ENCODE measurements around the gene MS4A14. TPM values are rescaled to one million over a fixed set of nuclear protein-coding genes. Genes with fewer than 3 reads are reported as not detected.
A peak's percentile ranks its signal among the peaks of the same experiment; 100 is the strongest.
"Not testable (repeated sequence)": the region's sequence is repeated elsewhere in the genome, so short reads cannot be mapped to it uniquely, and the experiment has no call there.

Gene MS4A14, protein sequence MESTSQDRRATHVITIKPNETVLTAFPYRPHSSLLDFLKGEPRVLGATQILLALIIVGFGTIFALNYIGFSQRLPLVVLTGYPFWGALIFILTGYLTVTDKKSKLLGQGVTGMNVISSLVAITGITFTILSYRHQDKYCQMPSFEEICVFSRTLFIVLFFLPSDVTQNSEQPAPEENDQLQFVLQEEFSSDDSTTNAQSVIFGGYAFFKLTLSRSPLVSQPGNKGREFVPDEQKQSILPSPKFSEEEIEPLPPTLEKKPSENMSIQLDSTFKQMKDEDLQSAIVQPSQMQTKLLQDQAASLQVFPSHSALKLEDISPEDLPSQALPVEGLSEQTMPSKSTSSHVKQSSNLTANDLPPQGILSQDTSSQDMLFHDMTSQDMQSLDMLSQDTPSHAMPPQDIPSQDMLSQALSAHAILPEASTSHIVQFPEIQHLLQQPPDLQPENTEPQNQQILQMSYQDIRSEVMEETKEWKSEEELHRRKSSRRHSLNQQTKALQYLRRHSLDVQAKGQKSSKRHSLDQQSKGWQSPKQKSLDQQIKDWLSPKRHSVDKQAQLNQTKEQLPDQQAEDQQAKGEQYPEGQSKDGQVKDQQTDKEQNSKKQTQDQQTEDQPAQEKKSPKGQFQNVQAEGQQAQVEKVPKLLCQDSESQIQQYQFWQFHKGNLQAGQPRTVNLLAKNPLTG
- 1.1 TPM for polyA plus RNA-seq

DNA sequence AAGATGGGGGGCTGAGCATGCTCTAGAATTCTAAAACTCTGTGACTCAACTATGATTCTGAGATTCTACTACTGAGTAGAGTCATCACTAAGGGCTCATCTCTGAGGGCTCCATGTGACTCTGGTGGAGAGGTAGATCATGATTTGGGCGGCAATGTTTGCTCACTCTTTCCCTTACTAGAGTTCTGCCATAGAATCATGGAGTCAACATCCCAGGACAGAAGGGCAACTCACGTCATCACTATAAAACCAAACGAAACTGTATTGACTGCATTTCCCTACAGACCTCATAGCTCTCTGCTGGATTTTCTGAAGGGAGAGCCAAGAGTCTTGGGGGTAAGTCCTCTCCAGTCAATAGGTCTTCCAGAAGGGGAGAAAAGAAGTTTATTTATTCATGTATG is at the start of gene MS4A14:
Gene MS4A14 (plus strand): TSS at position 78 of the 400 bp plus-strand sequence. CDS start 120 bp downstream, at position 198.
- Mint-ChIP-seq H3K27me3 (no peaks in the 10 kb centered on the region), H3K27ac (peak within 1 kb of the TSS; percentile 52 to 93 (median 89)), H3K4me3 (peak within 1 kb of the TSS; percentile 26 to 85 (median 56)), H3K4me1 (peaks cover 29 to 38% (median 33%) of the 10 kb centered on the region in 3 donors), H3K36me3 (peaks cover 9% of the 10 kb centered on the region), H3K9me3 (peaks cover 0 to 2% (median 0%) of the 10 kb centered on the region in 3 donors)

DNA sequence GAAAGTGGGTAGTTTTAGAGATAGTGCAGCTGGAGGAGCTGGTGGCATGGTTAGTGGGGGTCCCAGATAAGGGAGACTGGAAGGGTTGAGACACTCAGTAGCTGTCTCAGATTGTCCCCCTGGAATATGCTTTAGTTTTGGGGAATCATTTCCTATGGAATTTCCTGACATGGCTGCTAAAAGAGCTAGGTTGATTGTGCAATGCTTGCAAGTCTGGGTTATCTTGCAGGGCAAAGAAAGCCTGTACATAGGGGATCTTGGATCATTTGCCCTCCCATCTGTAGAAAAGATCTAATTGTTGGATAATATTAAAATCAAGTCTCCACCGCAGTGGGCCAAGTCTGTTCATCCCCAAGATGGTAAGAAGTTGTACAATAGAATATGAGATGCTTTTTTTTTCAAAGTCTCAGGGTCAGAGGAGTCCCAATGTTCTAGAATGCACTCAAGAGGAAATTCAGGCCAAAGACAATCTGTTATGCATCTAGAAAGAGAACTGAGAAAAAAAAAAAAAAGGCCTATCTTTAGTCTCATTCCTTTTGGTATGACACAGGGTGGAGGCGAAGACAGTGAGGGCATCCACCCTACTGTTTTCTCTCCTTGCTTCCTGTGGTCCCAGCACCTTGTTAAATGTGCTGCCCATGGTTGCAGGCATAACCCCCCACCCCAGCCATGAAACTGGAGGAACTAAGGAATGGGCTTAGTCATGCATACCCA is 49.0 kb upstream of the MS4A14 start:
- Mint-ChIP-seq H3K27ac (no peak overlapping the region), H3K36me3 (no peaks in the 10 kb centered on the region), H3K27me3 (no peaks in the 10 kb centered on the region), H3K4me3 (no peak overlapping the region), H3K4me1 (peaks cover 4 to 15% (median 12%) of the 10 kb centered on the region in 3 donors), H3K9me3 (no peaks in the 10 kb centered on the region)

DNA sequence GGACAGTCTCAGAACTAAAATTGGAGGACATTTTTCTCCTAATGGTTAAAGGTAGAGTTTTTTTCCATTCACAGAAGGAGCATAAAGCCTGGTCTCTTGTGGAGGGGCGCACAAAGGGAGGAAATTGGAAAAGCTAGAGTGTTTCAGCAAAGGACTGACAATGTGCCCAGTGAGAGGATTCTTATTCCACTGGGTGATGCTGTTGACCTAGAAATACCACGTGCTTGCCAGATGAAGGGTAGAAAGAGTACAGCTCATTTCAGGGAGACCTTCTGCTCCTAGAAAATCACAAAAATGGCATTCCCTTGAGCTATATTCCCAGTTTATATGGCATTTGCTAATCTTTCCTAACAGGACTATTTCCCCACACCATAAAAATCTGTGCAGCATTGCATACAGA is 48.1 kb upstream of the MS4A14 start:
- Mint-ChIP-seq H3K4me3 (no peak overlapping the region), H3K9me3 (no peaks in the 10 kb centered on the region)

DNA sequence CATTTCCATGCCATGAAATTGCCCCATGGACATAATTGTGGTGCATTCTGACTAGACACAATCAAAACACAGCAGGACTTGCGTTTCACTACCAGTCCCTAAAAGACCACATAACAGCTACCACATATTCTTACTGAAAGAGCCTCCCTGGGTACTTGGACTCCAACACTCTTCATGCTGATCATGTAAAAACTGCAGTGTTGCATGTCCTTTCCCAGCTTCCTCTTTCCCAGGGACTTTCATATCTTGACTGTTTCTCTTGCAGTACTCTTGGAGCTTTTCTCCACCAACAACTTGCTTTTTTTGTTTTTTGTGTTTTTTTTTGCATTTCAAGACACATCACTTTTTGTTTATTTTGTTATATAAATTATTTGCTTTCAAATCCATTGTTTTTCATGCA is 46.3 kb upstream of the MS4A14 start:
- Mint-ChIP-seq H3K27ac (no peak overlapping the region), H3K36me3 (no peaks in the 10 kb centered on the region), H3K9me3 (peaks cover 3 to 17% (median 6%) of the 10 kb centered on the region in 3 donors), H3K27me3 (no peaks in the 10 kb centered on the region), H3K4me1 (peaks cover 4 to 16% (median 15%) of the 10 kb centered on the region in 3 donors), H3K4me3 (no peak overlapping the region)

More for the DNA sequence above, 48.1 kb upstream of the MS4A14 start:
- H3K27ac Mint-ChIP-seq = no peak overlapping the region
- H3K27me3 Mint-ChIP-seq = no peaks in the 10 kb centered on the region
- peaks cover 4 to 15% (median 12%) of the 10 kb centered on the region in 3 donors for H3K4me1 Mint-ChIP-seq
- H3K36me3 Mint-ChIP-seq = no peaks in the 10 kb centered on the region

DNA sequence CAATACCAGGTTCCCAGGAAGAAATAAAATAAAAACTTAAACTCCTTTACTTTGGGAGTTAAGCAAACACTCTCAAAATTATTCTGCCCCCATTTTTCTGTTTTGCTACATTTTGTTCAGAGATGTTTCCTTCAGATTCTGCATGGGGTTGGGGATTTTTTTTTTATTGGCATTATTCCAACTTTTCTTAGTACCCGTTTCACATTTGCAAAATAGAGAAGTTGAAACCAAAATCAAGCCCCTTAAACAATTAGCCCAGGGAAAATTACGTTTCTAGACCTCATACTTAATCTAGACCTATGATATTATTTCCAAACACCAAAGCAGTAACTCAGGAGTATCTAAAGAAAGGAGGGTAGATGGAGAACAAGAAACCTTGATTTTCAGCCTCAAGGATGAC is 38.5 kb upstream of the MS4A14 start:
- peak overlapping the region in 2 of 4 donors; percentile 23 to 75 for H3K4me3 Mint-ChIP-seq
- H3K4me1 Mint-ChIP-seq = peaks cover 12 to 16% (median 13%) of the 10 kb centered on the region in 3 donors
- peaks cover 7 to 21% (median 10%) of the 10 kb centered on the region in 3 donors for H3K9me3 Mint-ChIP-seq
- H3K27me3 Mint-ChIP-seq = no peaks in the 10 kb centered on the region
- peak overlapping the region; percentile 9 to 56 (median 12) for H3K27ac Mint-ChIP-seq
- H3K36me3 Mint-ChIP-seq = peaks cover 2% of the 10 kb centered on the region

DNA sequence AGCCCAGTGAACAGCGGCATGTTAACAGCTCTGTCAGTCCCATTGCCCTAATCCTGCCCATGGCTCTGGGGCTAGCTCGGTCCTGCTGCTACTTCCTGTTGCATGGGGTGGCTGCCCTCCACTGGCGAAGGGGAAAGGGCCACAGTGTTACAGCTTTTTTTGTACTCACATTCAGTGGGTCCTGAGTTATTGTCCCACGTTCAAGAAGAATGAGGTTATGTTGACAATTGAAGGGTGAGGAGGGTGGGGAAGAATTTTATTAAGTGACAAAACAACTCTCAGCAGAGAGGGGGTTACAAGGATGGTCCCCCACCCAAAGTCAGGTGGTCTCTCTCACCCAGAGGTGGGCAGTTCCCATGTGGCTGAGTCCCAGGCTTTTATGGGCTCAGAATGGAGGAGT is 35.6 kb upstream of the MS4A14 start:
- H3K4me3 Mint-ChIP-seq = no peak overlapping the region
- H3K27ac Mint-ChIP-seq = peak overlapping the region in 1 of 3 donors; percentile 57
- peaks cover 2% of the 10 kb centered on the region for H3K36me3 Mint-ChIP-seq
- no peaks in the 10 kb centered on the region for H3K27me3 Mint-ChIP-seq
- H3K9me3 Mint-ChIP-seq = peaks cover 3 to 5% (median 4%) of the 10 kb centered on the region in 3 donors
- peaks cover 30 to 40% (median 40%) of the 10 kb centered on the region in 3 donors for H3K4me1 Mint-ChIP-seq

DNA sequence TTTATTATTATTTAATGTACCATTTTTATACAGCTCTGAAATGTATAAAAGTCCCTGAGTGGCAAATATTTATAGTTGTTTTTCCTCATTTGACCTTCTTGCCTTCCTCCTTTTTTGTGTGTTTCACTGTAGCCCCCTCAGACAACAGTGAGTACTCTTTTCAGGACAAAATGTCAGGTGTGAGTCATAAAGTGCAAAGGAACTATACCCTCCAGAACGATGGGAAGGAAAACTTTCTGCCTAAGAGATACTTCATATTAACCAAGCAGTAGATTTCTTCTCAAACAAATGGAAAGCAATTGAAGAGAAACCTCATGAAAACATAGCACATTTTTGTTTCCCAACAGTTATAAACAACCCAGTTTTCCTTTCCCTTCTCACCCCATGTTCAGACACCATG is 34.0 kb upstream of the MS4A14 start:
- no peak overlapping the region for H3K27ac Mint-ChIP-seq
- H3K4me3 Mint-ChIP-seq = no peak overlapping the region
- H3K27me3 Mint-ChIP-seq = no peaks in the 10 kb centered on the region
- H3K9me3 Mint-ChIP-seq = peaks cover 3 to 5% (median 4%) of the 10 kb centered on the region in 3 donors
- H3K36me3 Mint-ChIP-seq = peaks cover 5% of the 10 kb centered on the region
- peaks cover 35 to 48% (median 41%) of the 10 kb centered on the region in 3 donors for H3K4me1 Mint-ChIP-seq

DNA sequence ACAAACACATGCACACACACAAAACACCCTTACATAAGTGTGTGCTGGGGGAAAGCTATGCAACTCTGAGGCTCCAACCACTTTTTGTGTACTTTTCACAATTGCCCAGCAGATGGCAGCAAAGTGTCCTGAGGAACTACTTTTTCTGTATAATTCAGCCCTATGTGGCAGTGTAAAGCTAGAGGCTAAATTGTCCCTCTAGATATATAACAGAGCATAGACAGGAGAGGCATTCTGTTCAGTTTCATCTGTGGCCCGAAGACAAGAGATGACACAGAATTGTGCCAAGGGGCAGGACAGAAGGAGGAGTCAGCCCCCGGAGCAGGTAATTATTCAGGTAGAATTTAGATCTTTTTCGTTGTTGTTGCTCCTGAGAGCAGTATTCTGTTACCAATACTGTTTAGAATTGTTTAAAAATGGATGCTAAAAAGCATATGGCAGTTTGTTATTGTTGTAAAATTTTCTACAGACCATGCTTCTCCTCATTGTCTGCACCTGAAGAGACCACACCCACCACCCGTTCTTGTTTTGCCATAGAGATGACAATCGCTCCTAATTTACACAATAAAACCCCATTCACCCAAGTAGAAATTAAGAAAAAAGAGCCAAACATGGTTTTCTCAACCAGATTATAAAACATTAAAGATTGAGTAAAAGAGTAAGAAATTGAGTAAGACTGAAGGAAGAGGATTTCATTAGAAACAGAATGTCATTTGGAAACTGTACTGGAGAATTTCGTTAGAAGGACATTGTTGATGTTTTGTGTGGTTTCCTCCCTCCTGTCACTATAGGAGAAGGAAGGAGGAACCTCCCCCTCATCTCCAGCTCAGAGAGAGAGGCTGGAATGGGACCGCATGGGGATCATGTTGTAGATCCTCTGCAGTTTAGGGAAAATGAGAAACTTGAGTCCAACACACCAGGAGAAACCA is 32.5 kb upstream of the MS4A14 start:
- peak overlapping the region; percentile 85 to 98 (median 97) for H3K27ac Mint-ChIP-seq
- H3K27me3 Mint-ChIP-seq = no peaks in the 10 kb centered on the region
- peaks cover 3 to 5% (median 4%) of the 10 kb centered on the region in 3 donors for H3K9me3 Mint-ChIP-seq
- H3K4me1 Mint-ChIP-seq = peaks cover 38 to 50% (median 42%) of the 10 kb centered on the region in 3 donors
- H3K36me3 Mint-ChIP-seq = peaks cover 5% of the 10 kb centered on the region
- peak overlapping the region; percentile 68 to 92 (median 82) for H3K4me3 Mint-ChIP-seq

DNA sequence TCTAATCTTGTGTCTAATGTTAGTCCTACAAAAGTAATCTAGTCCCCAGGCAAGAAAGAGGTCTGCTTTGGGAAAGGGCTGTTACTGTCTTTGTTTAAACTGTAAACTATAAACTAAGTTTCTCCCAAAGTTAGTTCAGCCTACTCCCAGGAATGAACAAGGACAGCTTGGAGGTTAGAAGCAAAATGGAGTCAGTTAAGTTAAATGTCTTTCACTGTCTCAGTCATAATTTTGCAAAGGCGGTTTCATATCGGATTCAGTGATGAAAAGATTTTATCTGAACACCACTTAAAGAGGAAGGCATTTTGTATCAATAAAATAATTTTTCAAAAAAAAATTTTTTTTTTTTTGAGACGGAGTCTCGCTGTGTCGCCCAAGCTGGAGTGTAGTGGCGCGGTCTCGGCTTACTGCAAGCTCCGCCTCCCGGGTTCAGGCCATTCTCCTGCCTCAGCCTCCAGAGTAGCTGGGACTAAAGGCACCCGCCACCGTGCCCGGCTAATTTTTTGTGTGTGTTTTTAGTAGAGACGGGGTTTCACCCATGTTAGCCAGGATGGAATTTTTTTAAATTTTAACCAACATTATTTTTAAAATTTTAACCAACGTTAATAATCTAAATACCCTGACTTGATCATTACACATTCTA is 29.9 kb upstream of the MS4A14 start:
- Mint-ChIP-seq H3K4me1 (peaks cover 42 to 58% (median 43%) of the 10 kb centered on the region in 3 donors), H3K4me3 (peak overlapping the region in 2 of 4 donors; percentile 76 to 84), H3K27ac (peak overlapping the region; percentile 82 to 98 (median 93))
- not testable (repeated sequence) for H3K9me3 Mint-ChIP-seq, H3K27me3 Mint-ChIP-seq, H3K36me3 Mint-ChIP-seq

DNA sequence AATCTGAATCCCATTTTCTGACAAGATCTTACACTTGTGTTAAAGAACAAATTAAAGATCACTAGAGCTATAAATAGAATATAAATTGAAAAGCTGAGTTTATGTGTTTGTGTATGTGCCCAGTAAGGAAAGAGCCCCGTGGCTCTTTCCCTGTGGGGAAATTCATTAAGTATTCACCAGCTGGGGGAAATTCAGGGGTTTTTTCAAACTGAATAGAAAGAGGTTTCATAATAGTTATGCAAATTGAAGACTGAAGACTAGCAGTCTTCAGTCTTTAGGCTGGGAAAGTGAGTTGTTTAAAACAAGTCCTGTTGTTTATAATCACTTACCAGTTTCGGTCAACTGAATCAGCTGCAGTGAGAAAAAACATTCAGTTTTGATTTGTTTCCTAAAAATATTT is 29.2 kb upstream of the MS4A14 start:
- Mint-ChIP-seq H3K27ac (peak overlapping the region; percentile 82 to 98 (median 93)), H3K36me3 (peaks cover 3% of the 10 kb centered on the region), H3K27me3 (no peaks in the 10 kb centered on the region), H3K4me1 (peaks cover 43 to 62% (median 45%) of the 10 kb centered on the region in 3 donors), H3K9me3 (peaks cover 0 to 2% (median 0%) of the 10 kb centered on the region in 3 donors), H3K4me3 (peak overlapping the region; percentile 56 to 91 (median 80))

DNA sequence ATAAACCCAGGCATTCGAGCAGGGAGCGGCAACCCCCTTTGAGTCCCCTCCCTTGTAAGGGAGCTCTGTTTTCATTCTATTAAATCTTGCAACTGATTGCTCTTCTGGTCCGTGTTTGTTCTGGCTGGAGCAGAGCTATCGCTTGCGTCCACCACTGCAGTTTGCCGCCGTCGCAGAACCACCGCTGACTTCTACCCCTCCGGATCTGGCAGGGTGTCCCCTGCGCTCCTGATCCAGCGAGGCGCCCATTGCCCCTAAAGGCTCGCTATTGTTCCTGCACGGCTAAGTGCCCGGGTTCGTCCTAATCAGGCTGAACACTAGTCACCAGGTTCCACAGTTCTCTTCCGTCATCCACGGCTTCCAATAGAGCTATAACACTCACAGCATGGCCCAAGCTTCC is 28.4 kb upstream of the MS4A14 start:
- H3K4me1 Mint-ChIP-seq = peaks cover 46 to 64% (median 46%) of the 10 kb centered on the region in 3 donors
- peaks cover 0 to 2% (median 0%) of the 10 kb centered on the region in 3 donors for H3K9me3 Mint-ChIP-seq
- H3K27ac Mint-ChIP-seq = peak overlapping the region; percentile 82 to 98 (median 93)
- H3K27me3 Mint-ChIP-seq = no peaks in the 10 kb centered on the region
- peak overlapping the region; percentile 56 to 91 (median 80) for H3K4me3 Mint-ChIP-seq
- peaks cover 3% of the 10 kb centered on the region for H3K36me3 Mint-ChIP-seq

DNA sequence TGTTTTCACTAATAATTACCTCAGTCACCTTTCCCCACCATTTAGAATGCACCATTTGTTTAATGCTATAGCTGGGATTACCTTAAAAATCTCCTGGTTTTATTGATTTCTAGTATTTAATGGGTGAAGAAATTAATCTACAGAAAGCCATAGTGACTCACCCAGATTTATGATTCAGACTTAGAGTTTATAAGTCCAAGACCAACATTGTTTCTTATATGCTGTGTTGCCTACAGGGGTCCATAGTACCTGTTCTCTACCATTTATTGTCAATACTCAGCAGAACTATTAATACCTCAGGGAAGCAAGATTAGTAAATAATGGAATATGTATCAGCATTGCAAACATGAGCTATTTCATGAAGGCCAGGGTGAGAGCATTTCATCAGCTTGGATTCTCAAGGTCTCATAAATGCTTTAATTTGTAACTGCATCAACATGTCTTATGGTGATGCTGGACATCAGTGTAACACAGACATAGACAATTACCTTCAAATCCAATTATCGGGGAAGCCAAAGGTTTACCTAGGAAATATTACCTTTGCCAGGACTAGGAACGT is 25.9 kb upstream of the MS4A14 start:
- Mint-ChIP-seq H3K27ac (no peak overlapping the region), H3K27me3 (no peaks in the 10 kb centered on the region), H3K9me3 (peaks cover 0 to 2% (median 0%) of the 10 kb centered on the region in 3 donors), H3K36me3 (peaks cover 3% of the 10 kb centered on the region), H3K4me1 (peaks cover 27 to 52% (median 28%) of the 10 kb centered on the region in 3 donors), H3K4me3 (no peak overlapping the region)

DNA sequence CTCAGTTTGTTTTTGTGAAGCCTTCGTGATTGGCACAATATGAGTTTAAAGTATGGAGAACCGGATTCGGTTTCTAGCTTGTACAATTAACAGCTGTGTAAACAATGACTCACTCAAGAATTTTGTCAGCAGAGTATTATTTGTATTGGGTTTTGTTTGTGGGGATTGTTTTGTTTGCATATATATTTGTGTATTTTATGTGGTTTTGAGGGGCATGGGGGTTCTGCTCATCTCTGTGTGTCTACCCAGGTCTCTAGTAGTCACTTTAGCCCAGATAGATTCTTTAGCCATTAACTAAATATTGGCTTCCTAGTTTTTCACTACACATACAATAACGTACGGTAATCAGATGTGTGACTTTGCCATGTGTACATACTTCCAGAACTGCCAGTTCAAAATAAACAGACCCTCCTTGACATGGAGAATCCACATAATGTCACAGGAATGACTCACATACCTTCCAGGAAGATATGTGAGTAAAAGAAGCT is 25.4 kb upstream of the MS4A14 start:
- Mint-ChIP-seq H3K27me3 (no peaks in the 10 kb centered on the region), H3K36me3 (peaks cover 3% of the 10 kb centered on the region), H3K4me3 (no peak overlapping the region), H3K27ac (peak overlapping the region in 1 of 3 donors; percentile 53), H3K4me1 (peaks cover 24 to 50% (median 28%) of the 10 kb centered on the region in 3 donors), H3K9me3 (peaks cover 0 to 2% (median 0%) of the 10 kb centered on the region in 3 donors)

Data from IgD-negative memory B cell (primary cell).